GM23338 (cell line): ENCODE results near the gene IGSF21. TPM values are rescaled to one million over a fixed set of nuclear protein-coding genes. Genes with fewer than 3 reads are reported as not detected.

ENCODE experiments used
- ATAC-seq: fragments of 200-7000 bp; cut with Tn5 transposase; 3 replicates; pipeline ENCODE4 v1.9.1; 2020
- DNase-seq: peaks from one replicate; pipeline ENCODE4 v3.0.0-alpha.2; 2015; ENCODE audit warnings: low spot score
- H2AFZ ChIP-seq: fragments of 200-600 bp; sonication (generic); 2 replicates; pipeline ENCODE4 v1.8.0; 2016; ENCODE audit warnings: antibody characterized with exemption, mild to moderate bottlenecking, moderate library complexity
- H3F3A ChIP-seq: fragments of 200-600 bp; sonication (generic); replicated peaks from 2 replicates; pipeline ENCODE4 v1.8.0; 2017; ENCODE audit warnings: antibody characterized with exemption, mixed run types, low read depth
- H3K27ac ChIP-seq: fragments of 200-600 bp; sonication (generic); 2 replicates; pipeline ENCODE4 v1.6.1; 2016; ENCODE audit warnings: low read depth
- H3K27me3 ChIP-seq: fragments of 200-600 bp; sonication (generic); 2 replicates; pipeline ENCODE4 v1.8.0; 2016; ENCODE audit warnings: mild to moderate bottlenecking, mixed run types, moderate library complexity; ENCODE audit not compliant: insufficient read depth
- H3K36me3 ChIP-seq: fragments of 200-600 bp; sonication (generic); 2 replicates; pipeline ENCODE4 v1.8.0; 2016; ENCODE audit warnings: mild to moderate bottlenecking; ENCODE audit not compliant: insufficient read depth
- H3K4me1 ChIP-seq: fragments of 200-600 bp; sonication (generic); 2 replicates; pipeline ENCODE4 v1.8.0; 2016; ENCODE audit warnings: mild to moderate bottlenecking, moderate library complexity; ENCODE audit not compliant: insufficient read depth
- H3K4me2 ChIP-seq: fragments of 200-600 bp; sonication (generic); 2 replicates; pipeline ENCODE4 v1.7.1; 2017; ENCODE audit warnings: mixed run types
- H3K4me3 ChIP-seq: fragments of 200-600 bp; sonication (generic); 2 replicates; pipeline ENCODE4 v1.6.1; 2016; ENCODE audit warnings: mixed run types
- H3K79me2 ChIP-seq: fragments of 200-600 bp; sonication (generic); replicated peaks from 2 replicates; pipeline ENCODE4 v1.8.0; 2017; ENCODE audit warnings: mild to moderate bottlenecking; ENCODE audit not compliant: insufficient read depth
- H3K9me2 ChIP-seq: fragments of 200-600 bp; sonication (generic); 2 replicates; pipeline ENCODE4 v1.8.0; 2017; ENCODE audit not compliant: insufficient read depth
- H4K20me1 ChIP-seq: fragments of 200-600 bp; sonication (generic); replicated peaks from 2 replicates; pipeline ENCODE4 v1.8.0; 2017; ENCODE audit warnings: mild to moderate bottlenecking; ENCODE audit not compliant: insufficient read depth
- H3K27ac Mint-ChIP-seq: 2 replicates; pipeline ENCODE4 v1.8.0; 2020; ENCODE audit warnings: inconsistent platforms, mild to moderate bottlenecking, moderate library complexity, mixed read lengths
- H3K27me3 Mint-ChIP-seq: 3 replicates; pipeline ENCODE4 v1.8.0; 2022; ENCODE audit warnings: low read depth, mild to moderate bottlenecking, moderate library complexity, mixed read lengths, inconsistent platforms; ENCODE audit not compliant: insufficient read depth, poor library complexity
- H3K36me3 Mint-ChIP-seq: 3 replicates; pipeline ENCODE4 v1.8.0; 2021; ENCODE audit warnings: low read depth, mild to moderate bottlenecking, inconsistent platforms, moderate library complexity, mixed read lengths
- H3K4me1 Mint-ChIP-seq: 3 replicates; pipeline ENCODE4 v1.8.0; 2020; ENCODE audit warnings: mild to moderate bottlenecking, inconsistent platforms, mixed read lengths
- H3K4me3 Mint-ChIP-seq: 3 replicates; pipeline ENCODE4 v1.8.0; 2021; ENCODE audit warnings: moderate library complexity, mild to moderate bottlenecking, inconsistent platforms, mixed read lengths
- H3K9me3 Mint-ChIP-seq: 3 replicates; pipeline ENCODE4 v1.8.0; 2020; ENCODE audit warnings: moderate library complexity, mild to moderate bottlenecking, inconsistent platforms, mixed read lengths
- CREB1 ChIP-seq: fragments of 250-450 bp; sonication (Bioruptor Pico); IDR thresholded peaks from 2 replicates; pipeline ENCODE4 v1.5.0; 2020; ENCODE audit warnings: low read depth, mild to moderate bottlenecking, moderate library complexity
- CTCF ChIP-seq, 2 experiments: fragments of 200-600 bp in 1 of 2; sonication (generic) in 1 of 2; conservative IDR thresholded peaks; 2 replicates each; pipeline versions ENCODE4 v1.5.1 to v1.6.1; 2016 to 2017; ENCODE audit warnings: antibody characterized with exemption in 2 of 2, low read depth in 2 of 2, mild to moderate bottlenecking in 2 of 2, moderate library complexity in 1 of 2
- EZH2 ChIP-seq: fragments of 200-600 bp; sonication (generic); IDR thresholded peaks from one replicate; pipeline ENCODE4 v1.8.0; 2017; ENCODE audit warnings: antibody characterized with exemption, mild to moderate bottlenecking, low read depth; ENCODE audit not compliant: unreplicated experiment
- JUNB ChIP-seq: IDR thresholded peaks from one replicate; pipeline ENCODE4 v1.6.1; 2016; ENCODE audit warnings: antibody characterized with exemption; ENCODE audit not compliant: unreplicated experiment
- POLR2AphosphoS5 ChIP-seq: IDR thresholded peaks from 2 replicates; pipeline ENCODE4 v1.6.1; 2016; ENCODE audit warnings: antibody characterized with exemption, low read depth
- ZNF462 ChIP-seq: fragments of 250-450 bp; sonication (Bioruptor Pico); IDR thresholded peaks from 2 replicates; pipeline ENCODE4 v1.5.0; 2020; ENCODE audit warnings: mild to moderate bottlenecking, moderate library complexity
- polyA plus RNA-seq: library from polyadenylated mRNA; unstranded; fragments of >200 nt; fragmentation: Nextera tagmentation; extraction: Ambion mirVana; gene quantifications from 2 replicates; pipeline ENCODE4 v1.2.1, GENCODE V29; 2016
- total RNA-seq: library from RNA; depleted of rRNA; stranded (reverse); fragments of >200 nt; shearing (Covaris generic); gene quantifications from 2 replicates; pipeline ENCODE4 v1.2.3, GENCODE V29; 2014

IGSF21 gene
- total and polyA plus RNA-seq, 2 experiments from 2014 or later = 15.6 to 15.7 TPM

GRCh38 chr1:18396247-18396980 lies 288.8 kb downstream of the IGSF21 start (continued):
- TF ChIP-seq ZNF462 (no peak), POLR2AphosphoS5 (no peak), CREB1 (CRISPR knock-in tag) (no peak)

GRCh38 chr1:18397641-18398040 lies 290.0 kb downstream of the IGSF21 start:
- no peak for ATAC-seq
- Histone ChIP-seq H3K4me2 (no peak overlapping the region), H4K20me1 (no peaks in the 10 kb centered on the region), H2AFZ (no peak overlapping the region), H3K4me3 (no peak overlapping the region), H3K4me1 (peaks cover 7% of the 10 kb centered on the region), H3F3A (no peaks in the 10 kb centered on the region), H3K9me2 (no peaks in the 10 kb centered on the region), H3K27ac (no peak overlapping the region), H3K79me2 (no peaks in the 10 kb centered on the region), H3K27me3 (no peaks in the 10 kb centered on the region), H3K36me3 (no peaks in the 10 kb centered on the region)
- no peak for DNase-seq
- Mint-ChIP-seq H3K4me3 (no peak overlapping the region), H3K27me3 (peaks cover 6% of the 10 kb centered on the region), H3K9me3 (no peaks in the 10 kb centered on the region), H3K4me1 (peaks cover 13% of the 10 kb centered on the region), H3K36me3 (no peaks in the 10 kb centered on the region), H3K27ac (no peak overlapping the region)
- TF ChIP-seq POLR2AphosphoS5 (no peak), CTCF (conservative IDR thresholded peaks at IDR 0.05; ENCODE audit: low read depth in 2 of 2) (no peak), JUNB (no peak), EZH2 (no peak), ZNF462 (no peak)
